K562 (cell line): Measurements from ENCODE around the gene ALDH16A1. TPM values are rescaled to one million over a fixed set of nuclear protein-coding genes. Genes with fewer than 3 reads are reported as not detected.

ENCODE experiments used
- BRD4 ChIP-seq: fragments of 200-600 bp; sonication (generic); IDR thresholded peaks from 2 replicates; pipeline ENCODE4 v1.6.1; 2017; ENCODE audit warnings: inconsistent platforms
- BRF1 ChIP-seq: IDR thresholded peaks from 3 replicates; pipeline ENCODE4 v1.6.1; 2011; ENCODE audit warnings: borderline replicate concordance, mild to moderate bottlenecking; ENCODE audit not compliant: insufficient read length; ENCODE audit errors: extremely low read depth
- CBX5 ChIP-seq: IDR thresholded peaks from 2 replicates; pipeline ENCODE4 v1.6.1; 2014; ENCODE audit warnings: low read depth, borderline replicate concordance
- ELF2 ChIP-seq: fragments of 250-450 bp; sonication (Bioruptor Pico); IDR thresholded peaks from 2 replicates; pipeline ENCODE4 v1.5.0; 2021; ENCODE audit warnings: mild to moderate bottlenecking
- FOXJ3 ChIP-seq: sonication (generic); formaldehyde crosslinking; IDR thresholded peaks from 2 replicates; pipeline ENCODE4 v1.4.0; 2020; ENCODE audit warnings: mild to moderate bottlenecking, missing genetic modification reagents
- GTF3C2 ChIP-seq: IDR thresholded peaks from 3 replicates; pipeline ENCODE4 v1.6.1; 2011; ENCODE audit warnings: borderline replicate concordance, mild to moderate bottlenecking, moderate library complexity; ENCODE audit not compliant: insufficient read length; ENCODE audit errors: extremely low read depth
- IFI16 ChIP-seq: fragments of 250-450 bp; sonication (Bioruptor Pico); IDR thresholded peaks from 2 replicates; pipeline ENCODE4 v2.1.2; 2022; ENCODE audit warnings: mild to moderate bottlenecking, inconsistent platforms
- JUND ChIP-seq, 2 experiments: IDR thresholded peaks; 2 replicates in 1 of 2; 3 replicates in 1 of 2; pipeline ENCODE4 v1.6.1; 2011; ENCODE audit warnings: borderline replicate concordance in 2 of 2, low read depth in 2 of 2, low read length in 2 of 2, improper control_type of control experiment in 1 of 2, missing biosample characterization in 1 of 2, missing genetic modification characterization in 1 of 2, missing genetic modification reagents in 1 of 2
- MNT ChIP-seq, 2 experiments: fragments of 450-650 bp; conservative IDR thresholded peaks; 2 replicates each; pipeline ENCODE4 v1.6.1; 2017; ENCODE audit warnings: mild to moderate bottlenecking in 2 of 2, moderate library complexity in 2 of 2
- PHF8 ChIP-seq: fragments of 200-600 bp; sonication (generic); IDR thresholded peaks from 2 replicates; pipeline ENCODE4 v1.6.1; 2012; ENCODE audit warnings: mixed run types, mild to moderate bottlenecking, inconsistent platforms, low read length, moderate library complexity, borderline replicate concordance
- RBM17 ChIP-seq: fragments of 200-400 bp; formaldehyde crosslinking; IDR thresholded peaks from 2 replicates; pipeline ENCODE4 v1.6.1; 2017; ENCODE audit warnings: low read depth, mild to moderate bottlenecking, low read length, borderline replicate concordance
- SIX5 ChIP-seq, 2 experiments: IDR thresholded peaks; 2 replicates each; pipeline ENCODE4 v1.6.1; 2011; ENCODE audit warnings: low read length in 2 of 2, borderline replicate concordance in 1 of 2, low read depth in 1 of 2, mild to moderate bottlenecking in 1 of 2, moderate library complexity in 1 of 2; ENCODE audit not compliant: insufficient read depth in 1 of 2
- SP1 ChIP-seq: sonication (generic); formaldehyde crosslinking; IDR thresholded peaks from 2 replicates; pipeline ENCODE4 v1.8.1; 2022; ENCODE audit warnings: mild to moderate bottlenecking, missing genetic modification reagents
- TBP ChIP-seq: optimal IDR thresholded peaks from 2 replicates; pipeline ENCODE3; 2011; ENCODE audit warnings: low read depth, low read length, improper control_type of control experiment
- ZC3H4 ChIP-seq: sonication (generic); formaldehyde crosslinking; IDR thresholded peaks from 2 replicates; pipeline ENCODE4 v1.9.0; 2021; ENCODE audit warnings: missing genetic modification reagents, borderline replicate concordance
- ZC3H8 ChIP-seq: fragments of 450-650 bp; IDR thresholded peaks from 2 replicates; pipeline ENCODE4 v1.6.1; 2017
- ZKSCAN3 ChIP-seq: fragments of 250-450 bp; sonication (Bioruptor Pico); IDR thresholded peaks from 2 replicates; pipeline ENCODE4 v1.4.0; 2020
- polyA plus RNA-seq, 8 experiments: library from polyadenylated mRNA; depleted of rRNA in 4 of 8; stranded (reverse) in 5 of 8; unstranded in 3 of 8; fragments of >200 nt; fragmentation: Nextera tagmentation in 2 of 8; fragmentation: Illumina TruSeq in 1 of 8; extraction: Ambion mirVana in 2 of 8; extraction: Trizol in 1 of 8; gene quantifications; 2 replicates each; pipeline versions ENCODE4 v1.2.1 to v1.2.3, GENCODE V29; 2011 to 2014; ENCODE audit warnings: inconsistent platforms in 1 of 8, missing spikeins in 1 of 8
- total RNA-seq, 7 experiments: library from RNA; depleted of rRNA in 6 of 7; stranded (reverse); fragments of >200 nt in 6 of 7; fragmentation: Illumina TruSeq in 2 of 7; extraction: Trizol in 2 of 7; gene quantifications; 2 replicates each; pipeline versions ENCODE4 v1.2.1 to v1.2.3, GENCODE V29; 2011 to 2021; ENCODE audit warnings: low replicate concordance in 1 of 7
- TF ChIP-seq, protein P1 (sequence below): fragments of 250-450 bp; sonication (Bioruptor Pico); IDR thresholded peaks from 2 replicates; pipeline ENCODE4 v1.5.0; 2022; ENCODE audit warnings: mild to moderate bottlenecking
- TF ChIP-seq, protein P2 (sequence below): fragments of 450-650 bp; IDR thresholded peaks from 2 replicates; pipeline ENCODE4 v1.6.1; 2016; ENCODE audit warnings: low read depth, mild to moderate bottlenecking, moderate library complexity

Gene ALDH16A1
- total and polyA plus RNA-seq, 9 of the 15 experiments (the other 6 are each of a cell fraction or from before 2014, with no cell fraction given) = 2.2 to 52.2 (median 7.6) TPM

GRCh38 chr19:49502866-49503581 lies 50.0 kb downstream of the ALDH16A1 start (continued):
- TF ChIP-seq, protein P1, sequence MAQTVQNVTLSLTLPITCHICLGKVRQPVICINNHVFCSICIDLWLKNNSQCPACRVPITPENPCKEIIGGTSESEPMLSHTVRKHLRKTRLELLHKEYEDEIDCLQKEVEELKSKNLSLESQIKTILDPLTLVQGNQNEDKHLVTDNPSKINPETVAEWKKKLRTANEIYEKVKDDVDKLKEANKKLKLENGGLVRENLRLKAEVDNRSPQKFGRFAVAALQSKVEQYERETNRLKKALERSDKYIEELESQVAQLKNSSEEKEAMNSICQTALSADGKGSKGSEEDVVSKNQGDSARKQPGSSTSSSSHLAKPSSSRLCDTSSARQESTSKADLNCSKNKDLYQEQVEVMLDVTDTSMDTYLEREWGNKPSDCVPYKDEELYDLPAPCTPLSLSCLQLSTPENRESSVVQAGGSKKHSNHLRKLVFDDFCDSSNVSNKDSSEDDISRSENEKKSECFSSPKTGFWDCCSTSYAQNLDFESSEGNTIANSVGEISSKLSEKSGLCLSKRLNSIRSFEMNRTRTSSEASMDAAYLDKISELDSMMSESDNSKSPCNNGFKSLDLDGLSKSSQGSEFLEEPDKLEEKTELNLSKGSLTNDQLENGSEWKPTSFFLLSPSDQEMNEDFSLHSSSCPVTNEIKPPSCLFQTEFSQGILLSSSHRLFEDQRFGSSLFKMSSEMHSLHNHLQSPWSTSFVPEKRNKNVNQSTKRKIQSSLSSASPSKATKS = no peak
- TF ChIP-seq ZC3H4 (CRISPR knock-in tag) (no peak), ELF2 (CRISPR knock-in tag) (no peak), RBM17 (no peak), BRD4 (no peak), ZKSCAN3 (CRISPR knock-in tag) (no peak), MNT (conservative IDR thresholded peaks at IDR 0.05) (no peak), BRF1 (no peak), CBX5 (no peak), TBP (no peak), SP1 (CRISPR knock-in tag) (peak; percentile 37; the same call in 1 of the 2 replicates), IFI16 (CRISPR knock-in tag) (no peak), JUND (IDR thresholded peaks at IDR 0.05; ENCODE audit: borderline replicate concordance, low read depth, low read length) (no peak), JUND (tag; IDR thresholded peaks at IDR 0.05; ENCODE audit: borderline replicate concordance, low read depth, low read length) (no peak), SIX5 (IDR thresholded peaks at IDR 0.05; ENCODE audit: borderline replicate concordance in 1 of 2, insufficient read depth in 1 of 2, low read depth in 1 of 2, low read length in 2 of 2) (no peak), PHF8 (no peak), FOXJ3 (CRISPR knock-in tag) (no peak), GTF3C2 (no peak), ZC3H8 (no peak)
- TF ChIP-seq, protein P2, sequence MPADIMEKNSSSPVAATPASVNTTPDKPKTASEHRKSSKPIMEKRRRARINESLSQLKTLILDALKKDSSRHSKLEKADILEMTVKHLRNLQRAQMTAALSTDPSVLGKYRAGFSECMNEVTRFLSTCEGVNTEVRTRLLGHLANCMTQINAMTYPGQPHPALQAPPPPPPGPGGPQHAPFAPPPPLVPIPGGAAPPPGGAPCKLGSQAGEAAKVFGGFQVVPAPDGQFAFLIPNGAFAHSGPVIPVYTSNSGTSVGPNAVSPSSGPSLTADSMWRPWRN = no peak
